ENCODE data around the gene EPS8. TPM values are rescaled to one million over a fixed set of nuclear protein-coding genes. Genes with fewer than 3 reads are reported as not detected.

EPS8 gene
- total RNA-seq, 1 experiment from 2014 or later: 97.5 TPM

DNA sequence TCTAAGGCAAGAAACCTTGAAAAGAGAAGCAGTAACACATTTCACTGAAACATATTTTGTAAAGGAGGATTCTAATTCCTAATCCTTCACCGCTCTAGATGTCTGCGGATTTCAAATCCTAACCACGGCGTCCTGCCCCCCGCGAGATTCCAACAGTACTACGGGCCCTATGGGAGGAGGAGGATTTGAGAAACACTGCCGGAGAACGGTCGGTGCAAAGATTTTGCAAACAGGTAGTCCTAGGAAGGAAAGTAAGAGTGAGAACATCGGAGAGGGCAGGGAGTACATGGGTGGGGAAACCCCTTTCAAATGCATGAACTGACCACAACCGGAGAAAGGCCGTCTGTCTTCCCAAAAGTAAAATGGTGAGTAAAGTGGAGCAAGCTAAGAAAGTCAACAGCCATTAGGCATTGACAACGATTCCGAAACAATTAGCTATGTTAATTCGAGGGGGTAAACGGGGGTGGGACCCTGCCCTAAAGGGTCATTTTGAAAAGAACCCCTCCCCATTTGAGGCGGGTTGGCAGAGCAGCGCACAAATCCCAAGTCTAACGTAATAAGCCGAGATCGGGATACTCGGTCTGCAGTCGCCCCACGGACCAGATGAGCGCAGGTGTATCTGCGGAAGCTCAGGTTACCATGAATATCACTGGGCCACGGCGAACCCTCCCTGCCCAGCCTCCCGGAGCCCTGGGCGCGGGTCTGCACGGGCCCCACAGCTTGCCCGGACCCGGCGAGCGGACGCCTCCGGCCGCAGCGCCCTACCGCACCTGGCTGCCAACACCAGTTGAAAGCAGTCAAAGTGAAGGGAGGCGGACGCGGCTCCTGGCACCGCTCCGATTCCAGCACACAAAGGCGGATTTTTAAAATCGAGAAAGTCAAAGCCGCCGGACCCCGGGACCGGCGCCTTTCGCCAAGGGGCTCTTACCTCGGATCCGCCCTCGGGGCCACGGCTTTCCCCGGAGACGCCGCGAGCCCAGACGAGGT, 662 bp downstream of the EPS8 start:
- Mint-ChIP-seq H3K36me3 (ENCODE audit: insufficient read depth, unreplicated experiment) (peaks cover 41% of the 10 kb centered on the region), H3K4me3 (ENCODE audit: low read depth, unreplicated experiment) (peak overlapping the region; percentile 80), H3K9me3 (ENCODE audit: low read depth, unreplicated experiment) (peaks cover 5% of the 10 kb centered on the region), H3K4me1 (ENCODE audit: low read depth, unreplicated experiment) (peaks cover 34% of the 10 kb centered on the region), H3K27me3 (ENCODE audit: unreplicated experiment) (no peaks in the 10 kb centered on the region), H3K27ac (ENCODE audit: unreplicated experiment) (peak overlapping the region; percentile 71)
- TF ChIP-seq CTCF (IDR thresholded peaks at IDR 0.05; ENCODE audit: unreplicated experiment): no peak
- CTCF ChIA-PET: interaction anchor here (0.6 to 1.2 kb wide), 5 partner anchors 8 to 1205 kb away, joined by 3 to 5 read pairs (median 3); no protein-coding TSS in a partner anchor
- intact Hi-C loops (cut with micrococcal nuclease; ENCODE audit: unreplicated experiment): loop anchor here (5.0 kb wide), 1 partner anchor 196 kb away; no protein-coding TSS in a partner anchor
- peak; percentile 51 for DNase-seq
- no TSS peak for BruUV-seq (replicated peaks)

- BruUV-seq (replicated peaks): TSS peak; percentile 36
- H3K4me3 Mint-ChIP-seq (ENCODE audit: low read depth, unreplicated experiment): peak overlapping the region; percentile 80
- intact Hi-C loops (cut with micrococcal nuclease; ENCODE audit: unreplicated experiment): loop anchor here (5.0 kb wide), 1 partner anchor 195 kb away; no protein-coding TSS in a partner anchor
- peaks cover 39% of the 10 kb centered on the region for H3K4me1 Mint-ChIP-seq (ENCODE audit: low read depth, unreplicated experiment)
- peaks cover 41% of the 10 kb centered on the region for H3K36me3 Mint-ChIP-seq (ENCODE audit: insufficient read depth, unreplicated experiment)
- H3K9me3 Mint-ChIP-seq (ENCODE audit: low read depth, unreplicated experiment): peaks cover 5% of the 10 kb centered on the region
- CTCF ChIA-PET: interaction anchor here (0.6 kb wide), 1 partner anchor 1204 kb away, joined by 5 read pairs; no protein-coding TSS in a partner anchor
- no peak for TF ChIP-seq CTCF (IDR thresholded peaks at IDR 0.05; ENCODE audit: unreplicated experiment)
- DNase-seq: no peak
- H3K27ac Mint-ChIP-seq (ENCODE audit: unreplicated experiment): peak overlapping the region; percentile 71
- no peaks in the 10 kb centered on the region for H3K27me3 Mint-ChIP-seq (ENCODE audit: unreplicated experiment)
Measured at GRCh38 chr12:15787778-15788177, 1.4 kb downstream of the EPS8 start.

- BruUV-seq (replicated peaks): no TSS peak
- no peaks in the 10 kb centered on the region for H3K27me3 Mint-ChIP-seq (ENCODE audit: unreplicated experiment)
- peaks cover 45% of the 10 kb centered on the region for H3K4me1 Mint-ChIP-seq (ENCODE audit: low read depth, unreplicated experiment)
- TF ChIP-seq CTCF (IDR thresholded peaks at IDR 0.05; ENCODE audit: unreplicated experiment): no peak
- H3K9me3 Mint-ChIP-seq (ENCODE audit: low read depth, unreplicated experiment): peaks cover 5% of the 10 kb centered on the region
- no peak for DNase-seq
- H3K4me3 Mint-ChIP-seq (ENCODE audit: low read depth, unreplicated experiment): peak overlapping the region; percentile 80
- H3K27ac Mint-ChIP-seq (ENCODE audit: unreplicated experiment): peak overlapping the region; percentile 30
- intact Hi-C loops (cut with micrococcal nuclease; ENCODE audit: unreplicated experiment): loop anchor here (5.0 kb wide), 1 partner anchor 194 kb away; no protein-coding TSS in a partner anchor
- peaks cover 43% of the 10 kb centered on the region for H3K36me3 Mint-ChIP-seq (ENCODE audit: insufficient read depth, unreplicated experiment)
- CTCF ChIA-PET: interaction anchor here (0.9 kb wide), 1 partner anchor 97 kb away, joined by 3 read pairs; no protein-coding TSS in a partner anchor
Measured at GRCh38 chr12:15786772-15787171, 2.4 kb downstream of the EPS8 start.

- no peak overlapping the region for H3K27ac Mint-ChIP-seq (ENCODE audit: unreplicated experiment)
- intact Hi-C loops (cut with micrococcal nuclease; ENCODE audit: unreplicated experiment): loop anchor here (2.0 kb wide), 1 partner anchor 70 kb away; no protein-coding TSS in a partner anchor
- H3K36me3 Mint-ChIP-seq (ENCODE audit: insufficient read depth, unreplicated experiment): peaks cover 38% of the 10 kb centered on the region
- TF ChIP-seq CTCF (IDR thresholded peaks at IDR 0.05; ENCODE audit: unreplicated experiment): no peak
- no TSS peak for BruUV-seq (replicated peaks)
- DNase-seq: no peak
- H3K4me3 Mint-ChIP-seq (ENCODE audit: low read depth, unreplicated experiment): no peak overlapping the region
- H3K9me3 Mint-ChIP-seq (ENCODE audit: low read depth, unreplicated experiment): peaks cover 5% of the 10 kb centered on the region
- H3K4me1 Mint-ChIP-seq (ENCODE audit: low read depth, unreplicated experiment): peaks cover 57% of the 10 kb centered on the region
- H3K27me3 Mint-ChIP-seq (ENCODE audit: unreplicated experiment): no peaks in the 10 kb centered on the region
- CTCF ChIA-PET: no interaction called here
Measured at GRCh38 chr12:15783288-15783687, 5.9 kb downstream of the EPS8 start.

Data from Calu3 (cell line).